HuH-7.5 (cell line): Measurements from ENCODE around the gene UBR3.

Source experiments
- DNase-seq: peaks from one replicate; pipeline ENCODE4 v3.0.0; 2011; ENCODE audit warnings: low spot score

UBR3 gene

GRCh38 chr2:170052151-170052550 lies 224.9 kb downstream of the UBR3 start:
- no peak for DNase-seq

- no peak for DNase-seq
These were observed 227.7 kb downstream of the UBR3 start for GRCh38 chr2:170054997-170055396.

- DNase-seq = no peak
These were observed 229.6 kb downstream of the UBR3 start for GRCh38 chr2:170056900-170057299.

GRCh38 chr2:170063456-170064235 lies 236.4 kb downstream of the UBR3 start:
- DNase-seq = no peak

GRCh38 chr2:170070778-170071177 lies 243.5 kb downstream of the UBR3 start:
- DNase-seq = no peak

GRCh38 chr2:170073288-170073687 lies 246.0 kb downstream of the UBR3 start:
- no peak for DNase-seq

GRCh38 chr2:170076189-170076588 lies 248.9 kb downstream of the UBR3 start:
- DNase-seq = no peak

GRCh38 chr2:170077830-170078569 lies 250.7 kb downstream of the UBR3 start:
- no peak for DNase-seq

- no peak for DNase-seq
These were observed 257.7 kb downstream of the UBR3 start for GRCh38 chr2:170084820-170085491.

GRCh38 chr2:170086117-170086688 lies 258.9 kb downstream of the UBR3 start:
- DNase-seq = no peak

GRCh38 chr2:170086751-170087412 lies 259.6 kb downstream of the UBR3 start:
- DNase-seq = no peak

GRCh38 chr2:170087413-170087793 lies 260.1 kb downstream of the UBR3 start:
- DNase-seq = no peak

GRCh38 chr2:170088776-170089175 lies 261.5 kb downstream of the UBR3 start:
- no peak for DNase-seq

- no peak for DNase-seq
These were observed 263.0 kb downstream of the UBR3 start for GRCh38 chr2:170090229-170090628.

GRCh38 chr2:170091436-170091835 lies 264.2 kb downstream of the UBR3 start:
- DNase-seq = no peak

- DNase-seq = no peak
These were observed 265.3 kb downstream of the UBR3 start for GRCh38 chr2:170092436-170093060.

GRCh38 chr2:170095380-170095779 lies 268.1 kb downstream of the UBR3 start:
- DNase-seq = no peak

- no peak for DNase-seq
These were observed 271.5 kb downstream of the UBR3 start for GRCh38 chr2:170098626-170099312.

- DNase-seq = no peak
These were observed 274.5 kb downstream of the UBR3 start for GRCh38 chr2:170101789-170102188.

- no peak for DNase-seq
These were observed 279.0 kb downstream of the UBR3 start for GRCh38 chr2:170106102-170106840.
